NCI-H69 (cell line): ENCODE results near the gene RGS11.
A peak's percentile ranks its signal among the peaks of the same experiment; 100 is the strongest.

ENCODE experiments used
- DNase-seq: peaks from one replicate; lab custom pipeline; 2025; lab: John Stamatoyannopoulos, UW

RGS11 gene

GRCh38 chr16:229731-230281 is 45.9 kb downstream of the RGS11 start:
- DNase-seq: peak; percentile 46

- peak; percentile 97 for DNase-seq
Measured at GRCh38 chr16:228852-229730, 46.7 kb downstream of the RGS11 start, which contains the start of gene LUC7L. Gene LUC7L, minus strand, starts transcription at chr16:229449. Its CDS starts 110 bp downstream, at chr16:229339.

GRCh38 chr16:228151-228851 is 47.4 kb downstream of the RGS11 start:
- DNase-seq: peak; percentile 64

- DNase-seq: no peak
Measured at GRCh38 chr16:220021-220420, 55.7 kb downstream of the RGS11 start.
